Tibial artery (tissue), 4 donors: ENCODE results near the gene SCN7A.

Experiments
- DNase-seq, 2 donors: peaks; one replicate each; pipeline ENCODE4 v3.0.0-alpha.2; 2019
- H3K27ac ChIP-seq, 2 donors: fragments of 200-600 bp; sonication (generic) in 1 of 2; 1 replicate in 1 of 2; 2 replicates in 1 of 2; pipeline ENCODE4 v1.5.1; 2018 to 2019; ENCODE audit warnings: mild to moderate bottlenecking in 1 of 2
- H3K27me3 ChIP-seq, 2 donors: fragments of 200-600 bp; sonication (generic) in 1 of 2; one replicate each; pipeline versions ENCODE4 v1.5.1 to v1.6.0; 2016 to 2019
- H3K36me3 ChIP-seq, 3 donors: fragments of 200-600 bp; sonication (generic) in 2 of 3; one replicate each; pipeline ENCODE4 v1.5.1; 2016 to 2019; ENCODE audit warnings: mild to moderate bottlenecking in 2 of 3
- H3K4me1 ChIP-seq, 4 donors: fragments of 200-600 bp; sonication (generic) in 2 of 4; 1 replicate in 3 of 4; 2 replicates in 1 of 4; pipeline ENCODE4 v1.5.1; 2016 to 2019
- H3K4me3 ChIP-seq, 2 donors: fragments of 200-600 bp; sonication (generic) in 1 of 2; 1 replicate in 1 of 2; 2 replicates in 1 of 2; pipeline ENCODE4 v1.5.1; 2018 to 2019; ENCODE audit warnings: mild to moderate bottlenecking in 2 of 2
- H3K9me3 ChIP-seq, 3 donors: fragments of 200-600 bp; sonication (generic) in 1 of 3; one replicate each; pipeline ENCODE4 v1.5.1; 2016 to 2019
- CTCF ChIP-seq, 2 experiments: fragments of 200-600 bp in 1 of 2; fragments of 450-650 bp in 1 of 2; IDR thresholded peaks; one replicate each; pipeline ENCODE4 v1.5.1; 2017 to 2019; ENCODE audit warnings: antibody characterized with exemption in 2 of 2, mild to moderate bottlenecking in 1 of 2, moderate library complexity in 1 of 2
- intact Hi-C: fragments of 100-400 bp; cut with DNase I; formaldehyde crosslinking; loops from one replicate; pipeline ENCODE4 v1.15.0; 2023; ENCODE audit warnings: low total_unique reads

Gene SCN7A

GRCh38 chr2:166436976-166437375 is 57.1 kb downstream of the SCN7A start:
- no peaks in the 10 kb centered on the region for H3K27me3 ChIP-seq
- no peak overlapping the region for H3K27ac ChIP-seq
- H3K4me3 ChIP-seq: no peak overlapping the region
- intact Hi-C loops: no loop called here
- H3K9me3 ChIP-seq: no peaks in the 10 kb centered on the region
- H3K36me3 ChIP-seq: no peaks in the 10 kb centered on the region
- no peaks in the 10 kb centered on the region for H3K4me1 ChIP-seq
- TF ChIP-seq CTCF (IDR thresholded peaks at IDR 0.05): no peak
- no peak for DNase-seq

- intact Hi-C loops: no loop called here
- DNase-seq: no peak
- Histone ChIP-seq H3K27ac (no peak overlapping the region), H3K4me3 (no peak overlapping the region), H3K27me3 (no peaks in the 10 kb centered on the region), H3K36me3 (no peaks in the 10 kb centered on the region), H3K4me1 (no peaks in the 10 kb centered on the region), H3K9me3 (no peaks in the 10 kb centered on the region)
- TF ChIP-seq CTCF (IDR thresholded peaks at IDR 0.05): no peak
These were observed 57.9 kb downstream of the SCN7A start for GRCh38 chr2:166436189-166436588.

- H3K36me3 ChIP-seq: no peaks in the 10 kb centered on the region
- H3K4me1 ChIP-seq: no peaks in the 10 kb centered on the region
- no peak overlapping the region for H3K27ac ChIP-seq
- no peaks in the 10 kb centered on the region for H3K9me3 ChIP-seq
- H3K4me3 ChIP-seq: no peak overlapping the region
- TF ChIP-seq CTCF (IDR thresholded peaks at IDR 0.05): no peak
- no peak for DNase-seq
- intact Hi-C loops: no loop called here
- H3K27me3 ChIP-seq: no peaks in the 10 kb centered on the region
These were observed 59.6 kb downstream of the SCN7A start for GRCh38 chr2:166434491-166434890.

DNA sequence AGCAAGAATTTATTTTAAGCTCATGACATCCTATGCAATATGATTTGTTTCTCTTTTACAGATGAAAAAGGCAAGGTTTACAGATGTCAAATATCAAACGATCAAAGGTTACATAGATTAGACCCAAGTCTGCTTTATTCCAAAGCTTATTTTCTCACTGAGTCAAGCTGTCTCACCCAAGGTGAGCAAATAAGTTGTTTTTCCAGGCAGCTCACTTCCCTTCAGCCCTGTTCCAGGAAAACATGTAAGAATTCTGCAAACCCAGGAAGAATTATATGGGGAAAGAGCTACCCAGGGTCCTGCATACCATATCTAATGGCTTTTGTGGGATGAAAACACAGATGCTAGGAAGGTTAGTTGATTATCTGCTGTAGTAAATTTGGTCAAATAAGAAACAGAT is 60.6 kb downstream of the SCN7A start:
- H3K9me3 ChIP-seq: no peaks in the 10 kb centered on the region
- no peak overlapping the region for H3K4me3 ChIP-seq
- no peak for TF ChIP-seq CTCF (IDR thresholded peaks at IDR 0.05)
- H3K36me3 ChIP-seq: no peaks in the 10 kb centered on the region
- intact Hi-C loops: no loop called here
- H3K4me1 ChIP-seq: no peaks in the 10 kb centered on the region
- DNase-seq: no peak
- H3K27ac ChIP-seq: no peak overlapping the region
- H3K27me3 ChIP-seq: no peaks in the 10 kb centered on the region

GRCh38 chr2:166432331-166432730 is 61.7 kb downstream of the SCN7A start:
- Histone ChIP-seq H3K27me3 (no peaks in the 10 kb centered on the region), H3K4me3 (no peak overlapping the region), H3K9me3 (no peaks in the 10 kb centered on the region), H3K27ac (no peak overlapping the region), H3K4me1 (no peaks in the 10 kb centered on the region), H3K36me3 (no peaks in the 10 kb centered on the region)
- no peak for DNase-seq
- intact Hi-C loops: no loop called here
- TF ChIP-seq CTCF (IDR thresholded peaks at IDR 0.05): no peak

GRCh38 chr2:166424841-166425240 is 69.2 kb downstream of the SCN7A start:
- intact Hi-C loops: no loop called here
- H3K27ac ChIP-seq: no peak overlapping the region
- no peaks in the 10 kb centered on the region for H3K9me3 ChIP-seq
- H3K36me3 ChIP-seq: no peaks in the 10 kb centered on the region
- no peak for DNase-seq
- TF ChIP-seq CTCF (IDR thresholded peaks at IDR 0.05): no peak
- no peaks in the 10 kb centered on the region for H3K4me1 ChIP-seq
- H3K4me3 ChIP-seq: no peak overlapping the region
- H3K27me3 ChIP-seq: no peaks in the 10 kb centered on the region
